Neural cell (in vitro differentiated cells): ENCODE measurements around the gene BICC1.
A peak's percentile ranks its signal among the peaks of the same experiment; 100 is the strongest.

ENCODE experiments used
- CTCF ChIP-seq: fragments of 450-650 bp; IDR thresholded peaks from 2 replicates; pipeline ENCODE4 v1.5.1; 2014; ENCODE audit warnings: antibody characterized with exemption, mild to moderate bottlenecking, moderate library complexity; ENCODE audit not compliant: poor library complexity, severe bottlenecking
- EZH2 ChIP-seq: fragments of 200-600, 300-800 bp; shearing (Covaris generic), sonication (generic); IDR thresholded peaks from 2 replicates; pipeline ENCODE4 v1.6.1; 2014; ENCODE audit warnings: antibody characterized with exemption, low read length, borderline replicate concordance, mild to moderate bottlenecking; ENCODE audit not compliant: insufficient read depth, poor library complexity, severe bottlenecking

- TF ChIP-seq CTCF (peak; percentile 89), EZH2 (no peak)
Measured at GRCh38 chr10:58781873-58782488, 269.3 kb downstream of the BICC1 start.
